Measurements from ENCODE around the gene RAET1L. TPM values are rescaled to one million over a fixed set of nuclear protein-coding genes. Genes with fewer than 3 reads are reported as not detected.

RAET1L gene
- total and polyA plus RNA-seq, 9 of the 15 experiments (the other 6 are each of a cell fraction or from before 2014, with no cell fraction given), result not detected

- intact Hi-C loops (cut with micrococcal nuclease), result loop anchor here (5.0 kb wide), 1 partner anchor 133 kb away; no protein-coding TSS in a partner anchor
- no peak overlapping the region for H3K27ac ChIP-seq (ENCODE audit: extremely low read depth, low read depth, low read length)
- no peak overlapping the region for H3K4me2 ChIP-seq (ENCODE audit: insufficient read depth, low read length)
- CTCF ChIA-PET (ENCODE audit: low intra/inter-chr PET ratio), result interaction anchor here (0.6 kb wide), 1 partner anchor 134 kb away, joined by 3 read pairs; no protein-coding TSS in a partner anchor
- no peak overlapping the region for H3K9ac ChIP-seq (ENCODE audit: insufficient read depth in 1 of 2, low read depth in 2 of 2, low read length in 2 of 2)
- no TSS peak for BruUV-seq (replicated peaks)
- peaks cover 0 to 11% of the 10 kb centered on the region in 2 experiments; a peak in 2 of 5 replicates for H3K4me1 ChIP-seq (replicated peaks in 1 of 2; ENCODE audit: control insufficient read depth in 2 of 2, insufficient read depth in 2 of 2, low read length in 2 of 2)
- no peak overlapping the region for H2AFZ ChIP-seq (ENCODE audit: low read depth, low read length)
- in situ Hi-C loops (cut with MboI), result loop anchor here (25.0 kb wide), 1 partner anchor 747 kb away; no protein-coding TSS in a partner anchor
- H3K9me1 ChIP-seq (ENCODE audit: control insufficient read depth, insufficient read depth, low read length), result no peaks in the 10 kb centered on the region
- H3K4me3 ChIP-seq, result no peak overlapping the region
- no peaks in the 10 kb centered on the region for H3K79me2 ChIP-seq (ENCODE audit: control insufficient read depth, insufficient read depth, low read length)
- POLR2A ChIA-PET, result interaction anchor here (0.6 kb wide), 1 partner anchor 239 kb away, joined by 3 read pairs; no protein-coding TSS in a partner anchor
- H3K9me3 ChIP-seq (replicated peaks; ENCODE audit: control insufficient read depth, insufficient read depth, low read depth, low read length), result no peaks in the 10 kb centered on the region
- no peak for FAIRE-seq
- TF ChIP-seq ZNF282 (CRISPR knock-in tag; IDR thresholded peaks at IDR 0.05) (no peak), ZNF512 (tag; IDR thresholded peaks at IDR 0.05) (no peak), FOXJ2 (tag; IDR thresholded peaks at IDR 0.05) (no peak), PTBP1 (IDR thresholded peaks at IDR 0.05; ENCODE audit: low read depth, low read length) (no peak), DPF2 (IDR thresholded peaks at IDR 0.05) (no peak), EHMT2 (IDR thresholded peaks at IDR 0.05) (no peak), JUND (IDR thresholded peaks at IDR 0.05; ENCODE audit: borderline replicate concordance, low read depth, low read length) (no peak), JUND (tag; IDR thresholded peaks at IDR 0.05; ENCODE audit: borderline replicate concordance, low read depth, low read length) (no peak), MTA3 (IDR thresholded peaks at IDR 0.05; ENCODE audit: borderline replicate concordance) (no peak), SMARCE1 (IDR thresholded peaks at IDR 0.05) (no peak), PCBP2 (IDR thresholded peaks at IDR 0.05; ENCODE audit: low read depth, low read length, poor library complexity, severe bottlenecking) (no peak)
- 0% methylated on average over 2 of the region's 2 CpGs for WGBS (ENCODE audit: insufficient coverage, low coverage, missing lambda C conversion rate)
- H3K36me3 ChIP-seq (ENCODE audit: control insufficient read depth, insufficient read depth, low read length), result no peaks in the 10 kb centered on the region
- H4K20me1 ChIP-seq (replicated peaks; ENCODE audit: control insufficient read depth, insufficient read depth, low read length), result no peaks in the 10 kb centered on the region
- no peak for DNase-seq (ENCODE audit: extremely low read depth in 1 of 4, low spot score in 3 of 4)
- peaks cover 23 to 62% of the 10 kb centered on the region in 2 experiments for H3K27me3 ChIP-seq (ENCODE audit: control insufficient read depth in 2 of 2, insufficient read depth in 2 of 2, low read length in 2 of 2)
- ATAC-seq, result no peak
Observed at GRCh38 chr6:150065083-150065482, 39.8 kb upstream of the RAET1L start.

Measured in K562 (cell line).